ENCODE measurements around the gene RGS7BP.

GRCh38 chr5:64516216-64516615 lies 10.4 kb downstream of the RGS7BP start:
- TF ChIP-seq, protein P1, sequence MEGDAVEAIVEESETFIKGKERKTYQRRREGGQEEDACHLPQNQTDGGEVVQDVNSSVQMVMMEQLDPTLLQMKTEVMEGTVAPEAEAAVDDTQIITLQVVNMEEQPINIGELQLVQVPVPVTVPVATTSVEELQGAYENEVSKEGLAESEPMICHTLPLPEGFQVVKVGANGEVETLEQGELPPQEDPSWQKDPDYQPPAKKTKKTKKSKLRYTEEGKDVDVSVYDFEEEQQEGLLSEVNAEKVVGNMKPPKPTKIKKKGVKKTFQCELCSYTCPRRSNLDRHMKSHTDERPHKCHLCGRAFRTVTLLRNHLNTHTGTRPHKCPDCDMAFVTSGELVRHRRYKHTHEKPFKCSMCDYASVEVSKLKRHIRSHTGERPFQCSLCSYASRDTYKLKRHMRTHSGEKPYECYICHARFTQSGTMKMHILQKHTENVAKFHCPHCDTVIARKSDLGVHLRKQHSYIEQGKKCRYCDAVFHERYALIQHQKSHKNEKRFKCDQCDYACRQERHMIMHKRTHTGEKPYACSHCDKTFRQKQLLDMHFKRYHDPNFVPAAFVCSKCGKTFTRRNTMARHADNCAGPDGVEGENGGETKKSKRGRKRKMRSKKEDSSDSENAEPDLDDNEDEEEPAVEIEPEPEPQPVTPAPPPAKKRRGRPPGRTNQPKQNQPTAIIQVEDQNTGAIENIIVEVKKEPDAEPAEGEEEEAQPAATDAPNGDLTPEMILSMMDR (IDR thresholded peaks at IDR 0.05), result no peak
- no peak for TF ChIP-seq POLR2A (IDR thresholded peaks at IDR 0.05)
